Breast epithelium (tissue), 4 donors: ENCODE measurements around the gene MLX. TPM values are rescaled to one million over a fixed set of nuclear protein-coding genes. Genes with fewer than 3 reads are reported as not detected.

Experiments
- DNase-seq, 2 donors: peaks; one replicate each; pipeline ENCODE4 v3.0.0-alpha.2; 2019; ENCODE audit warnings: low spot score in 2 of 2
- H3K27ac ChIP-seq, 2 donors: fragments of 200-600 bp; sonication (generic) in 1 of 2; one replicate each; pipeline ENCODE4 v1.5.1; 2016 to 2019; ENCODE audit warnings: mild to moderate bottlenecking in 1 of 2
- H3K27me3 ChIP-seq, 2 donors: fragments of 200-600 bp; sonication (generic) in 1 of 2; one replicate each; pipeline versions ENCODE4 v1.5.1 to v1.6.0; 2017 to 2019; ENCODE audit warnings: control low read depth in 1 of 2, mild to moderate bottlenecking in 1 of 2
- H3K36me3 ChIP-seq: fragments of 200-600 bp; one replicate; pipeline ENCODE4 v1.5.1; 2019
- H3K4me1 ChIP-seq, 2 donors: fragments of 200-600 bp; sonication (generic); one replicate each; pipeline ENCODE4 v1.5.1; 2016 to 2019; ENCODE audit warnings: control low read depth in 1 of 2
- H3K4me3 ChIP-seq, 3 donors: fragments of 200-600 bp; sonication (generic); 1 replicate in 2 of 3; 2 replicates in 1 of 3; pipeline ENCODE4 v1.5.1; 2016 to 2019; ENCODE audit warnings: mild to moderate bottlenecking in 3 of 3, moderate library complexity in 2 of 3
- H3K9me3 ChIP-seq, 2 donors: fragments of 200-600 bp; sonication (generic) in 1 of 2; one replicate each; pipeline ENCODE4 v1.5.1; 2016 to 2019; ENCODE audit warnings: control low read depth in 1 of 2
- CTCF ChIP-seq, 3 donors: fragments of 450-650 bp; IDR thresholded peaks; one replicate each; pipeline ENCODE4 v1.5.1; 2016 to 2017; ENCODE audit warnings: antibody characterized with exemption in 3 of 3, mild to moderate bottlenecking in 3 of 3, moderate library complexity in 3 of 3
- POLR2A ChIP-seq: fragments of 450-650 bp; IDR thresholded peaks from one replicate; pipeline ENCODE4 v1.6.1; 2016; ENCODE audit warnings: antibody characterized with exemption, mild to moderate bottlenecking, moderate library complexity
- POLR2AphosphoS5 ChIP-seq, 3 donors: sonication (generic); formaldehyde crosslinking; IDR thresholded peaks; one replicate each; pipeline ENCODE4 v1.6.1; 2017; ENCODE audit warnings: antibody characterized with exemption in 3 of 3
- intact Hi-C: fragments of 100-400 bp; cut with DNase I; formaldehyde crosslinking; loops from one replicate; pipeline ENCODE4 v1.15.1; 2023; ENCODE audit warnings: low total_unique reads
- total RNA-seq, 3 donors: library from RNA; depleted of rRNA; stranded (reverse); fragments of >200 nt; gene quantifications; one replicate each; pipeline ENCODE4 v1.1.0, GENCODE V29; 2016

Gene MLX
- total RNA-seq, 3 donors from 2014 or later, result 27.2 to 49.8 (median 39.4) TPM

- DNase-seq, result peak; percentile 83 to 95
- peaks cover 40 to 52% of the 10 kb centered on the region in 2 donors for H3K4me1 ChIP-seq
- H3K4me3 ChIP-seq, result peak overlapping the region in 2 of 3 donors; percentile 8 to 47
- intact Hi-C loops, result no loop called here
- peak overlapping the region; percentile 96 to 99 for H3K27ac ChIP-seq
- peak; percentile 49 to 81 (median 80) for TF ChIP-seq POLR2AphosphoS5 (IDR thresholded peaks at IDR 0.05)
- no peak for TF ChIP-seq POLR2A
- H3K36me3 ChIP-seq, result no peaks in the 10 kb centered on the region
- H3K27me3 ChIP-seq, result no peaks in the 10 kb centered on the region
- H3K9me3 ChIP-seq, result no peaks in the 10 kb centered on the region
Measured at GRCh38 chr17:42519546-42520491, 47.1 kb upstream of the MLX start.

- peaks cover 40 to 52% of the 10 kb centered on the region in 2 donors for H3K4me1 ChIP-seq
- H3K27ac ChIP-seq, result peak overlapping the region; percentile 96 to 99
- no peaks in the 10 kb centered on the region for H3K27me3 ChIP-seq
- peak overlapping the region in 2 of 3 donors; percentile 8 to 47 for H3K4me3 ChIP-seq
- TF ChIP-seq CTCF (IDR thresholded peaks at IDR 0.05), result no peak
- no peak for TF ChIP-seq POLR2AphosphoS5 (IDR thresholded peaks at IDR 0.05)
- TF ChIP-seq POLR2A, result no peak
- H3K36me3 ChIP-seq, result no peaks in the 10 kb centered on the region
- intact Hi-C loops, result no loop called here
- no peak for DNase-seq
- no peaks in the 10 kb centered on the region for H3K9me3 ChIP-seq
Measured at GRCh38 chr17:42520540-42520951, 46.4 kb upstream of the MLX start.

- no peak for DNase-seq
- Histone ChIP-seq H3K36me3 (no peaks in the 10 kb centered on the region), H3K27me3 (no peaks in the 10 kb centered on the region), H3K9me3 (no peaks in the 10 kb centered on the region), H3K27ac (peak overlapping the region; percentile 96 to 99), H3K4me1 (peaks cover 40 to 52% of the 10 kb centered on the region in 2 donors), H3K4me3 (peak overlapping the region in 1 of 3 donors; percentile 47)
- intact Hi-C loops, result no loop called here
- TF ChIP-seq CTCF (IDR thresholded peaks at IDR 0.05), result no peak
- TF ChIP-seq POLR2A, result no peak
- no peak for TF ChIP-seq POLR2AphosphoS5 (IDR thresholded peaks at IDR 0.05)
Measured at GRCh38 chr17:42521036-42521435, 45.9 kb upstream of the MLX start.

GRCh38 chr17:42521666-42522262 is 45.1 kb upstream of the MLX start:
- intact Hi-C loops, result no loop called here
- Histone ChIP-seq H3K27ac (peak overlapping the region; percentile 96 to 99), H3K4me3 (no peak overlapping the region), H3K27me3 (no peaks in the 10 kb centered on the region), H3K9me3 (no peaks in the 10 kb centered on the region), H3K36me3 (no peaks in the 10 kb centered on the region), H3K4me1 (peaks cover 40 to 52% of the 10 kb centered on the region in 2 donors)
- TF ChIP-seq POLR2A, result no peak
- no peak for TF ChIP-seq POLR2AphosphoS5 (IDR thresholded peaks at IDR 0.05)
- TF ChIP-seq CTCF (IDR thresholded peaks at IDR 0.05), result no peak
- DNase-seq, result no peak

- Histone ChIP-seq H3K4me3 (no peak overlapping the region), H3K9me3 (no peaks in the 10 kb centered on the region), H3K36me3 (no peaks in the 10 kb centered on the region), H3K4me1 (peaks cover 39 to 52% of the 10 kb centered on the region in 2 donors), H3K27me3 (no peaks in the 10 kb centered on the region), H3K27ac (peak overlapping the region; percentile 96 to 99)
- TF ChIP-seq POLR2AphosphoS5 (IDR thresholded peaks at IDR 0.05), result no peak
- no peak for TF ChIP-seq POLR2A
- no peak for TF ChIP-seq CTCF (IDR thresholded peaks at IDR 0.05)
- no peak for DNase-seq
- intact Hi-C loops, result no loop called here
Measured at GRCh38 chr17:42522263-42522790, 44.6 kb upstream of the MLX start.
